Erythroblast (primary cell): ENCODE measurements around the gene MINPP1.
A peak's percentile ranks its signal among the peaks of the same experiment; 100 is the strongest.

Source experiments
- DNase-seq, 2 experiments: peaks; one replicate each; lab custom pipeline; 2025; lab: John Stamatoyannopoulos, UW
- GATA1 ChIP-seq: IDR thresholded peaks from 2 replicates; pipeline ENCODE4 v1.6.1; 2011; ENCODE audit warnings: low read depth, mild to moderate bottlenecking, control low read depth, low read length, moderate library complexity
- POLR2A ChIP-seq: IDR thresholded peaks from 2 replicates; pipeline ENCODE4 v1.6.1; 2011; ENCODE audit warnings: mild to moderate bottlenecking, low read length

MINPP1 gene

GRCh38 chr10:87507879-87508483 lies 3.3 kb downstream of the MINPP1 start:
- TF ChIP-seq POLR2A = no peak
- TF ChIP-seq GATA1 = no peak
- DNase-seq = peak; percentile 41 to 75

GRCh38 chr10:87508837-87509236 lies 4.1 kb downstream of the MINPP1 start:
- peak; percentile 64 to 83 for DNase-seq
- TF ChIP-seq GATA1 (no peak), POLR2A (peak; percentile 20)

- no peak for DNase-seq
- TF ChIP-seq POLR2A (no peak), GATA1 (no peak)
Observed at GRCh38 chr10:87510025-87510424, 5.3 kb downstream of the MINPP1 start.

- TF ChIP-seq GATA1 = no peak
- peak; percentile 14 for TF ChIP-seq POLR2A
Observed at GRCh38 chr10:87511526-87511925, 6.8 kb downstream of the MINPP1 start.

GRCh38 chr10:87518937-87519336 lies 14.2 kb downstream of the MINPP1 start:
- no peak for TF ChIP-seq GATA1
- peak; percentile 69 for TF ChIP-seq POLR2A
- DNase-seq = no peak

More at GRCh38 chr10:87511526-87511925, 6.8 kb downstream of the MINPP1 start:
- DNase-seq = no peak

- TF ChIP-seq POLR2A (no peak), GATA1 (no peak)
- peak in 1 of 2 experiments; percentile 25 for DNase-seq
Observed at GRCh38 chr10:87519582-87519981, 14.9 kb downstream of the MINPP1 start.

- no peak for TF ChIP-seq GATA1
- no peak for TF ChIP-seq POLR2A
- DNase-seq = peak in 1 of 2 experiments; percentile 59
Observed at GRCh38 chr10:87523731-87524130, 19.0 kb downstream of the MINPP1 start.

- no peak for DNase-seq
- no peak for TF ChIP-seq GATA1
- TF ChIP-seq POLR2A = no peak
Observed at GRCh38 chr10:87524296-87524695, 19.6 kb downstream of the MINPP1 start.

- DNase-seq = no peak
- TF ChIP-seq POLR2A (no peak), GATA1 (no peak)
Observed at GRCh38 chr10:87531908-87532622, 27.4 kb downstream of the MINPP1 start.

- DNase-seq = no peak
- TF ChIP-seq POLR2A (no peak), GATA1 (no peak)
Observed at GRCh38 chr10:87532696-87533095, 28.0 kb downstream of the MINPP1 start.

GRCh38 chr10:87534173-87534858 lies 29.6 kb downstream of the MINPP1 start:
- DNase-seq = no peak
- TF ChIP-seq GATA1 (no peak), POLR2A (no peak)

GRCh38 chr10:87538092-87539015 lies 33.7 kb downstream of the MINPP1 start:
- TF ChIP-seq GATA1 (no peak), POLR2A (no peak)
- DNase-seq = no peak

- no peak for TF ChIP-seq POLR2A
- TF ChIP-seq GATA1 = no peak
- no peak for DNase-seq
Observed at GRCh38 chr10:87541114-87541513, 36.4 kb downstream of the MINPP1 start.

GRCh38 chr10:87544721-87545120 lies 40.0 kb downstream of the MINPP1 start:
- TF ChIP-seq GATA1 (no peak), POLR2A (no peak)
- no peak for DNase-seq

- TF ChIP-seq GATA1 (no peak), POLR2A (no peak)
- no peak for DNase-seq
Observed at GRCh38 chr10:87545783-87546182, 41.1 kb downstream of the MINPP1 start.
